GM15510 (cell line): ENCODE data around the gene TGFBR3L.

Experiments used
- POLR2A ChIP-seq: IDR thresholded peaks from 3 replicates; pipeline ENCODE4 v1.6.1; 2011; ENCODE audit warnings: borderline replicate concordance; ENCODE audit not compliant: insufficient read length; ENCODE audit errors: extremely low read depth

TGFBR3L gene

GRCh38 chr19:7965921-7966665 is 51.5 kb downstream of the TGFBR3L start:
- TF ChIP-seq POLR2A = no peak

GRCh38 chr19:7968008-7968795 is 53.6 kb downstream of the TGFBR3L start:
- TF ChIP-seq POLR2A = no peak
